RWPE1 (cell line): ENCODE measurements around the gene BARD1.

Experiments
- CTCF ChIA-PET: fragments of 350-600 bp; sonication (Branson Sonifier 250); formaldehyde crosslinking; extraction: SDS; loops from one replicate; lab custom pipeline; 2021; lab: Yijun Ruan, JAX
- POLR2A ChIA-PET: fragments of 400-600 bp; formaldehyde crosslinking; extraction: SDS; loops from one replicate; lab custom pipeline; 2020; ENCODE audit warnings: antibody characterized with exemption; ENCODE audit not compliant: low non-redundant PET; lab: Yijun Ruan, JAX
- DNase-seq: peaks from one replicate; pipeline ENCODE4 v3.0.0; 2012; ENCODE audit warnings: low spot score
- H3K27ac ChIP-seq: fragments of 450-650 bp; 2 replicates; pipeline ENCODE4 v1.5.1; 2017
- TF ChIP-seq, protein P1 (sequence below): fragments of 450-650 bp; conservative IDR thresholded peaks from 2 replicates; pipeline ENCODE4 v1.5.1; 2017; ENCODE audit warnings: low read depth, mild to moderate bottlenecking

Gene BARD1

DNA sequence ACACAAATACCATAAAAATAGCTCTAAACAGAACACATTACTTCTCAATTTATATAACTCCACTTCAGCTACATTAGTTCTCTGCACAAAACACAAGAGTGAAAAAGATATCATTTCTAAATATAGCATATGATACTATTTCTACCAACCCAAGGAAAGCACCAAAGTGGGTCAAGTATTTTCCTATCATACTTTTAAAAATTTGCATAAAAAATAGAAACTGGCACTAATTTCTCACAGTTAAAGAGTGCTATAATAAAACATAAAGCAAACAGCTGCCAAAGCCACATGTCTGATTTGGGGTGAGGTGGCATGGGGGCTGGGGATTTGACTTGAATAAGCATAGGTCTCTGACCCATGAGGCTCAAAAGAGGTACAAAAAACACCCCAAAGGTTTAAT, 61.5 kb downstream of the BARD1 start:
- no peak for DNase-seq
- H3K27ac ChIP-seq = no peak overlapping the region
- TF ChIP-seq, protein P1, sequence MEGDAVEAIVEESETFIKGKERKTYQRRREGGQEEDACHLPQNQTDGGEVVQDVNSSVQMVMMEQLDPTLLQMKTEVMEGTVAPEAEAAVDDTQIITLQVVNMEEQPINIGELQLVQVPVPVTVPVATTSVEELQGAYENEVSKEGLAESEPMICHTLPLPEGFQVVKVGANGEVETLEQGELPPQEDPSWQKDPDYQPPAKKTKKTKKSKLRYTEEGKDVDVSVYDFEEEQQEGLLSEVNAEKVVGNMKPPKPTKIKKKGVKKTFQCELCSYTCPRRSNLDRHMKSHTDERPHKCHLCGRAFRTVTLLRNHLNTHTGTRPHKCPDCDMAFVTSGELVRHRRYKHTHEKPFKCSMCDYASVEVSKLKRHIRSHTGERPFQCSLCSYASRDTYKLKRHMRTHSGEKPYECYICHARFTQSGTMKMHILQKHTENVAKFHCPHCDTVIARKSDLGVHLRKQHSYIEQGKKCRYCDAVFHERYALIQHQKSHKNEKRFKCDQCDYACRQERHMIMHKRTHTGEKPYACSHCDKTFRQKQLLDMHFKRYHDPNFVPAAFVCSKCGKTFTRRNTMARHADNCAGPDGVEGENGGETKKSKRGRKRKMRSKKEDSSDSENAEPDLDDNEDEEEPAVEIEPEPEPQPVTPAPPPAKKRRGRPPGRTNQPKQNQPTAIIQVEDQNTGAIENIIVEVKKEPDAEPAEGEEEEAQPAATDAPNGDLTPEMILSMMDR = no peak
- POLR2A ChIA-PET = no interaction called here
- CTCF ChIA-PET = interaction anchor here (0.5 kb wide), 1 partner anchor 1200 kb away, joined by 3 read pairs; no protein-coding TSS in a partner anchor

DNA sequence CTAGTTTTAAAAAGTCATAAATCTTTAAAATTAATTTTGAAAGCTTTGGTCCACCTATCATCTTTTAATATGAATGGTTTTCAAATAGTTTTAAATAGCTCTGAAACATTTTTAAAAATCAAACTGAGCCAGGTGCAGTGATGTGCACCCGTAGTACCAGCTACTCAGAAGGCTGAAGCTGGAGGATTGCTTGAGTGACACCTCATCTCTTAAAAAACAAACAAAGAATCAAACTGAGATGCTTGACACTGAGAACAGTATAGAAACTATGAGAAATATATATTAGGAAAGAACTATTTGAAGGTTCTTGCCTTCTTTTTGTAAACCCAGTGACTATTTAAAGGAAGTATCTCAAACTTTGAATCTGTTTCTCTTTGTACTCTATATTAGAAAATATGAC, 67.4 kb downstream of the BARD1 start:
- TF ChIP-seq, protein P1 = no peak
- no peak for DNase-seq
- no peak overlapping the region for H3K27ac ChIP-seq
- POLR2A ChIA-PET = no interaction called here
- CTCF ChIA-PET = no interaction called here

DNA sequence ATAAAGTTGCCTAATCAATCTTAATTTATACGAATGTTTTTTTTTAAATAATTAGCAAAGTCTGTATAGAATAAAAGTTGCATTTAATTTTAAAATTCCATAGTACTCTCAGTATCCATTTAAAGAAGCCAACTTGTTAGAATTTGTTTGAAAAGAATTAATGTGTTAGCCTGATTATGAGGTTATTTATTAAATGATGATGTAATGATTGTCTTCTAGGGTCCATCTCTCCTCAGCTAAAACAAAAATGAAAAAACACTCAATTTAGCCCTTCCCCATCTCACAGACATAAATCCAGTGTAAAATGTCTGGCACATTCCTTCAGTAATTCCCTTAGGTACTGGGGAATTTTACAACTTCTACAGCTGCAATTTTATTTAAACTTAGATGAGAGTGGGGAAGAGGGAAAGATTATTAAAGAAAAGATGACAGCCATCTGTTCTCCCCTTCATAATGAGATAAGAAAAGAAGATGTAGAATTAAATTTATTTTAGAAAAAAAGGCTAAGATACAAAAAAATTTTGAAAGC, 68.6 kb downstream of the BARD1 start:
- ChIA-PET POLR2A (no interaction called here), CTCF (interaction anchor here (0.6 to 0.7 kb wide), 2 partner anchors 124 to 555 kb away, joined by 3 read pairs; no protein-coding TSS in a partner anchor)
- no peak overlapping the region for H3K27ac ChIP-seq
- TF ChIP-seq, protein P1 = no peak
- no peak for DNase-seq

DNA sequence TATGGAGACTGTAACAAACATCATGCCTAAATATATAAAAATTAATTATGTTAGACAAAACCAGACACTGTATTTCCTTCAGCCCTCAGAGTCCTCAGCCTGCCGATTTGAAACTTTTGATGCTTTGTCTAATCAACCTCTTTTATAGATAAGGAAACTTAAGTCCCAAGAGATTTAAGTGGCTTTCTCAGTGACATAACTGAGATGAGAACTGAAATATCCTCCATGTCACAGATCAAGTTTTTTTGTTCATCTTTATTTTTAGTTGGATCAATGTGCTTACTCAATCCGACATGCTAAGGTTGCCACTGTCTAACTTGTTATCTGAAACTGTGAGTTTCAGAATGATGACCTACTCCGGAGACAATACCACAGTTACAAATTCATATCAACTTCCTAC, 72.3 kb downstream of the BARD1 start:
- TF ChIP-seq, protein P1 = no peak
- ChIA-PET CTCF (interaction anchor here (1.6 kb wide), 1 partner anchor 11 kb away, joined by 3 read pairs; no protein-coding TSS in a partner anchor), POLR2A (no interaction called here)
- no peak for DNase-seq
- H3K27ac ChIP-seq = no peak overlapping the region

DNA sequence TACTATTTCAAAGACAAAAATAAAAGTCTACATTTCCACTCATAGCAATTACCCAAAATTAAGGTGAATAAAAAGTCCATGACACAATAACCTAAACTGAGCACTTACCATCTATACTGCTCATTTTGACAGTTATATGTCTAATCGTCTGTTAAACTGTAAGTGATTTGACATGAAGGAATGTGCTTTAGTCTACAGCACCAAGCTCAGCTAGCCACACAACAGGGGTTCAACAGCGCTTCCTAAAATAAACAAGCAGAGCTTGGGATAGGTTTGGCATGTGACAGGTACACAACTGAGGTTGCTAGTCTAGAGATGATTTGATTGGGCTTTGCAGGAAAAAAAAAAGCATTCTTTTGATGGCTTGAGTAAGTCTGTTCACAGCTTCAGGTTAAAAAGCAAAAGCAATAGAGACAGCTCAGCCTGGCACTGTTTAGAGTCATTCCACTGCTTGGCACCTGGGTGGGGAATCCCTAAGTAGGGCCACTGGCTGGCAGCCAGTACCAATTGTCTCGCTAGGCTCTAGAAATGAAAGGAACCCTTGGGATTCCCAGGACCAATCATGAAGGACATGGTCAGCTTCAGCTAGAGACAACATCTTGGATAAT, 78.6 kb downstream of the BARD1 start:
- TF ChIP-seq, protein P1 = no peak
- ChIA-PET POLR2A (no interaction called here), CTCF (interaction anchor here (0.6 kb wide), 1 partner anchor 101 kb away, joined by 3 read pairs; no protein-coding TSS in a partner anchor)
- H3K27ac ChIP-seq = no peak overlapping the region
- DNase-seq = no peak

DNA sequence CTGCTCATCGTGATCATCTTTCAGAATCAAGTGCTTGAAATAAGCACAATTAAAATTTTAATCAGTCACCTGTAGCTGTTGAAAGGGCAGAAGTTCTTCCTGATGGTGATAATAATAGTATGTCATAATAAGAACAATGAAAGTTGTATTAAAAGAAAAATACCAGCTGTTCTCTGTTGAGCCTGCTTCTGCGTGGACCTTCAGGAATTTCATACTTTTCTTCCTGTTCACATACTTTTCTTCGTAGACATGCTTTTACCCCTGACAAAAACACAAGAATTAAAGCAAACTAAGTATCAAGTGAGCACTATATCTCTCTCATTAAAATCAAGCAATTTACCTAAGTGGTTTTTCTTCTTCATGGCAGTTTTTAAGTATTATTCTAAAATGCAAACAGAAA, 79.2 kb downstream of the BARD1 start:
- DNase-seq = no peak
- TF ChIP-seq, protein P1 = no peak
- no peak overlapping the region for H3K27ac ChIP-seq
- CTCF ChIA-PET = interaction anchor here (0.6 kb wide), 1 partner anchor 102 kb away, joined by 3 read pairs; no protein-coding TSS in a partner anchor
- POLR2A ChIA-PET = no interaction called here
